K562 (cell line): Measurements from ENCODE around the gene PRKAR1B. TPM values are rescaled to one million over a fixed set of nuclear protein-coding genes. Genes with fewer than 3 reads are reported as not detected.

Source experiments
- ATAC-seq: fragments of 200-7000 bp; cut with Tn5 transposase; 3 replicates; pipeline ENCODE4 v1.9.1; 2020; ENCODE audit warnings: moderate library complexity
- BruUV-seq: library from RNA; stranded (reverse); fragments of 400-500 nt; replicated peaks from 2 replicates; lab custom pipeline; 2021; lab: Mats Ljungman, UMichigan
- CTCF ChIA-PET: fragments of 300-600 bp; formaldehyde crosslinking; extraction: SDS; loops from one replicate; lab custom pipeline; 2021; ENCODE audit warnings: low intra/inter-chr PET ratio; lab: Yijun Ruan, JAX
- POLR2A ChIA-PET: fragments of 300-600, 350-650 bp; sonication (Branson Sonifier 250); formaldehyde crosslinking; extraction: SDS; loops from one replicate; lab custom pipeline; 2021; ENCODE audit warnings: antibody characterized with exemption, inconsistent platforms; lab: Yijun Ruan, JAX
- DNase-seq, 4 experiments: peaks; one replicate each; pipeline versions ENCODE4 v3.0.0 to v3.0.0-alpha.2; 2011 to 2018; ENCODE audit warnings: low spot score in 3 of 4, mixed read lengths in 3 of 4; ENCODE audit errors: extremely low read depth in 1 of 4
- FAIRE-seq: peaks from 2 replicates; lab custom pipeline; 2011; peaks lifted over from hg19 to GRCh38; lab: Jason Lieb, UNC
- H2AFZ ChIP-seq: 2 replicates; pipeline ENCODE4 v1.6.0; 2011; ENCODE audit warnings: low read depth, low read length, control low read depth, inconsistent platforms
- H3K27ac ChIP-seq: fragments of 200-600 bp; 3 replicates; pipeline ENCODE4 v1.8.0; 2011; ENCODE audit warnings: low read depth, mild to moderate bottlenecking, control low read depth, inconsistent platforms, low read length, moderate library complexity, mixed read lengths; ENCODE audit errors: extremely low read depth
- H3K27me3 ChIP-seq, 2 experiments: fragments of 300-600 bp in 1 of 2; 2 replicates in 1 of 2; 3 replicates in 1 of 2; pipeline versions ENCODE4 v1.6.0 to v1.8.0; 2011; ENCODE audit warnings: inconsistent platforms in 2 of 2, low read length in 2 of 2, mild to moderate bottlenecking in 1 of 2, mixed read lengths in 1 of 2, moderate library complexity in 1 of 2; ENCODE audit not compliant: control insufficient read depth in 2 of 2, insufficient read depth in 2 of 2
- H3K36me3 ChIP-seq: fragments of 300-600 bp; 3 replicates; pipeline ENCODE4 v1.8.0; 2011; ENCODE audit warnings: mild to moderate bottlenecking, low read length, inconsistent platforms; ENCODE audit not compliant: control insufficient read depth, insufficient read depth
- H3K4me1 ChIP-seq, 2 experiments: fragments of 200-600 bp in 1 of 2; replicated peaks in 1 of 2; 2 replicates in 1 of 2; 3 replicates in 1 of 2; pipeline versions ENCODE4 v1.5.1 to v1.8.0; 2011; ENCODE audit warnings: inconsistent platforms in 2 of 2, low read length in 2 of 2, mild to moderate bottlenecking in 1 of 2, mixed read lengths in 1 of 2, moderate library complexity in 1 of 2; ENCODE audit not compliant: control insufficient read depth in 2 of 2, insufficient read depth in 2 of 2
- H3K4me2 ChIP-seq: 2 replicates; pipeline ENCODE4 v1.6.1; 2011; ENCODE audit warnings: low read length, control low read depth, inconsistent platforms, mixed read lengths; ENCODE audit not compliant: insufficient read depth
- H3K4me3 ChIP-seq: fragments of 200-600 bp; sonication (generic), shearing (Covaris generic); 2 replicates; pipeline ENCODE4 v1.5.1; 2016; ENCODE audit warnings: control low read depth, inconsistent platforms
- H3K79me2 ChIP-seq: fragments of 200-600 bp; 3 replicates; pipeline ENCODE4 v1.8.0; 2011; ENCODE audit warnings: low read length, inconsistent platforms; ENCODE audit not compliant: control insufficient read depth, insufficient read depth
- H3K9ac ChIP-seq, 2 experiments: 2 replicates each; pipeline versions ENCODE4 v1.6.0 to v1.6.1; 2011; ENCODE audit warnings: low read depth in 2 of 2, low read length in 2 of 2, control low read depth in 1 of 2, inconsistent platforms in 1 of 2, mild to moderate bottlenecking in 1 of 2, mixed read lengths in 1 of 2; ENCODE audit not compliant: insufficient read depth in 1 of 2
- H3K9me1 ChIP-seq: one replicate; pipeline ENCODE4 v1.6.0; 2011; ENCODE audit warnings: inconsistent platforms, mild to moderate bottlenecking, low read length, moderate library complexity; ENCODE audit not compliant: control insufficient read depth, insufficient read depth
- H3K9me3 ChIP-seq: replicated peaks from 2 replicates; pipeline ENCODE4 v1.5.1; 2011; ENCODE audit warnings: low read depth, low read length, inconsistent platforms; ENCODE audit not compliant: control insufficient read depth, insufficient read depth
- H4K20me1 ChIP-seq: replicated peaks from 2 replicates; pipeline ENCODE4 v1.6.1; 2011; ENCODE audit warnings: low read length, inconsistent platforms, mixed read lengths; ENCODE audit not compliant: control insufficient read depth, insufficient read depth
- CEBPG ChIP-seq, 3 experiments: fragments of 200-800 bp in 1 of 3; sonication (Bioruptor generic) in 1 of 3; sonication (generic) in 1 of 3; formaldehyde crosslinking in 1 of 3; IDR thresholded peaks in 2 of 3; conservative IDR thresholded peaks in 1 of 3; 2 replicates each; pipeline versions ENCODE4 v1.6.1 to v1.8.0; 2016 to 2022; ENCODE audit warnings: missing compliant biosample characterization in 2 of 3, missing genetic modification characterization in 2 of 3, mild to moderate bottlenecking in 1 of 3, missing genetic modification reagents in 1 of 3
- CTCF ChIP-seq, 3 experiments: IDR thresholded peaks in 2 of 3; conservative IDR thresholded peaks in 1 of 3; 2 replicates each; pipeline ENCODE4 v1.5.1; 2011 to 2012; ENCODE audit warnings: low read length in 3 of 3, mild to moderate bottlenecking in 3 of 3, control low read depth in 2 of 3, improper control_type of control experiment in 1 of 3, inconsistent platforms in 1 of 3, low read depth in 1 of 3, mixed read lengths in 1 of 3, moderate library complexity in 1 of 3; ENCODE audit not compliant: insufficient read depth in 2 of 3
- ETS2 ChIP-seq: IDR thresholded peaks from 2 replicates; pipeline ENCODE4 v1.6.1; 2016; ENCODE audit warnings: borderline replicate concordance, missing genetic modification characterization, mild to moderate bottlenecking, moderate library complexity, missing compliant biosample characterization; ENCODE audit not compliant: poor library complexity, severe bottlenecking
- MAFK ChIP-seq: IDR thresholded peaks from 2 replicates; pipeline ENCODE4 v1.6.1; 2011; ENCODE audit warnings: low read length, improper control_type of control experiment
- NFYB ChIP-seq: IDR thresholded peaks from 2 replicates; pipeline ENCODE4 v1.6.1; 2011; ENCODE audit warnings: mild to moderate bottlenecking, moderate library complexity; ENCODE audit not compliant: insufficient read length; ENCODE audit errors: extremely low read depth
- PTTG1 ChIP-seq: fragments of 450-650 bp; IDR thresholded peaks from 2 replicates; pipeline ENCODE4 v1.6.1; 2016; ENCODE audit warnings: low read depth, mild to moderate bottlenecking, missing genetic modification characterization, missing compliant biosample characterization
- PYGO2 ChIP-seq: fragments of 450-650 bp; IDR thresholded peaks from 2 replicates; pipeline ENCODE4 v1.6.1; 2016; ENCODE audit warnings: mild to moderate bottlenecking, missing genetic modification characterization, moderate library complexity, missing compliant biosample characterization
- RNF2 ChIP-seq: sonication (generic); IDR thresholded peaks from 2 replicates; pipeline ENCODE4 v1.6.1; 2016
- YBX1 ChIP-seq: fragments of 450-650 bp; IDR thresholded peaks from 2 replicates; pipeline ENCODE4 v1.7.1; 2016; ENCODE audit warnings: mild to moderate bottlenecking
- ZC3H4 ChIP-seq: sonication (generic); formaldehyde crosslinking; IDR thresholded peaks from 2 replicates; pipeline ENCODE4 v1.9.0; 2021; ENCODE audit warnings: missing genetic modification reagents, borderline replicate concordance
- ZNF197 ChIP-seq: fragments of 200-800 bp; sonication (Bioruptor generic); IDR thresholded peaks from 2 replicates; pipeline ENCODE4 v1.6.1; 2016; ENCODE audit warnings: low read depth, missing genetic modification characterization, missing compliant biosample characterization
- ZNF347 ChIP-seq: fragments of 450-650 bp; formaldehyde crosslinking; IDR thresholded peaks from 2 replicates; pipeline ENCODE4 v1.4.0; 2020; ENCODE audit warnings: low read depth, mild to moderate bottlenecking, moderate library complexity
- ZNF511 ChIP-seq: sonication (generic); formaldehyde crosslinking; IDR thresholded peaks from 2 replicates; pipeline ENCODE4 v1.8.0; 2022; ENCODE audit warnings: mild to moderate bottlenecking, missing genetic modification reagents
- ZNF830 ChIP-seq: fragments of 250-450 bp; sonication (Bioruptor Pico); IDR thresholded peaks from 2 replicates; pipeline ENCODE4 v1.5.0; 2021; ENCODE audit warnings: mild to moderate bottlenecking
- WGBS: fragments of 100-300 bp; shearing (Covaris generic); methylation state at CpG from one replicate; pipeline ENCODE4 v1.1.6; 2016; ENCODE audit warnings: low coverage, mixed read lengths; ENCODE audit not compliant: insufficient coverage; ENCODE audit errors: missing lambda C conversion rate; 5-methylcytosine and 5-hydroxymethylcytosine counted together
- in situ Hi-C: fragments of 300-500 bp; cut with MboI; formaldehyde crosslinking; loops from 4 replicates; pipeline ENCODE4 v1.15.0; 2018; ENCODE audit warnings: inconsistent platforms, mixed read lengths
- intact Hi-C: fragments of 100-400 bp; cut with micrococcal nuclease; formaldehyde crosslinking; loops from 2 replicates; pipeline ENCODE4 v1.14.2; 2022
- polyA plus RNA-seq, 8 experiments: library from polyadenylated mRNA; depleted of rRNA in 4 of 8; stranded (reverse) in 5 of 8; unstranded in 3 of 8; fragments of >200 nt; fragmentation: Nextera tagmentation in 2 of 8; fragmentation: Illumina TruSeq in 1 of 8; extraction: Ambion mirVana in 2 of 8; extraction: Trizol in 1 of 8; gene quantifications; 2 replicates each; pipeline versions ENCODE4 v1.2.1 to v1.2.3, GENCODE V29; 2011 to 2014; ENCODE audit warnings: inconsistent platforms in 1 of 8, missing spikeins in 1 of 8
- total RNA-seq, 7 experiments: library from RNA; depleted of rRNA in 6 of 7; stranded (reverse); fragments of >200 nt in 6 of 7; fragmentation: Illumina TruSeq in 2 of 7; extraction: Trizol in 2 of 7; gene quantifications; 2 replicates each; pipeline versions ENCODE4 v1.2.1 to v1.2.3, GENCODE V29; 2011 to 2021; ENCODE audit warnings: low replicate concordance in 1 of 7
- TF ChIP-seq, protein P1 (sequence below): fragments of 450-650 bp; IDR thresholded peaks from 2 replicates; pipeline ENCODE4 v1.7.1; 2018; ENCODE audit warnings: mild to moderate bottlenecking, low read depth; ENCODE audit not compliant: partially characterized antibody

The PRKAR1B gene
- total and polyA plus RNA-seq, 9 of the 15 experiments (the other 6 are each of a cell fraction or from before 2014, with no cell fraction given): 0.99 to 30.5 (median 12.7) TPM

- 92% methylated on average over 9 of the region's 9 CpGs for WGBS
- no peaks in the 10 kb centered on the region for H3K79me2 ChIP-seq
- no peak overlapping the region for H2AFZ ChIP-seq
- peaks cover 15% of the 10 kb centered on the region; the same call in 2 of the 3 replicates for H3K36me3 ChIP-seq
- H3K4me1 ChIP-seq: peaks cover 9 to 20% of the 10 kb centered on the region in 2 experiments
- BruUV-seq: no TSS peak
- H3K9me3 ChIP-seq: no peaks in the 10 kb centered on the region; the same call in none of the 2 replicates
- H4K20me1 ChIP-seq: no peaks in the 10 kb centered on the region
- ATAC-seq: no peak
- H3K9me1 ChIP-seq: no peaks in the 10 kb centered on the region
- ChIA-PET CTCF (no interaction called here), POLR2A (no interaction called here)
- FAIRE-seq: no peak
- H3K4me2 ChIP-seq: no peak overlapping the region
- in situ Hi-C loops (no loop called here), intact Hi-C loops (no loop called here)
- no peak overlapping the region for H3K9ac ChIP-seq
- no peak overlapping the region for H3K27ac ChIP-seq
- H3K4me3 ChIP-seq: no peak overlapping the region
- DNase-seq: no peak
- no peaks in the 10 kb centered on the region for H3K27me3 ChIP-seq
- TF ChIP-seq CTCF (IDR thresholded peaks at IDR 0.05 in 2 of 3, conservative IDR thresholded peaks at IDR 0.05 in 1 of 3; ENCODE audit: insufficient read depth in 2 of 3, low read depth in 1 of 3, low read length in 3 of 3) (no peak), YBX1 (no peak), PYGO2 (tag) (no peak), ZNF511 (CRISPR knock-in tag) (no peak), NFYB (no peak), ETS2 (tag) (no peak), RNF2 (no peak), PTTG1 (tag) (no peak), CEBPG (CRISPR knock-in tag; IDR thresholded peaks at IDR 0.05) (no peak), CEBPG (tag; conservative IDR thresholded peaks at IDR 0.05 in 1 of 2, IDR thresholded peaks at IDR 0.05 in 1 of 2) (no peak), ZNF197 (no peak), ZNF347 (CRISPR knock-in tag) (no peak), ZNF830 (CRISPR knock-in tag) (no peak), MAFK (no peak), ZC3H4 (CRISPR knock-in tag) (no peak)
- TF ChIP-seq, protein P1, sequence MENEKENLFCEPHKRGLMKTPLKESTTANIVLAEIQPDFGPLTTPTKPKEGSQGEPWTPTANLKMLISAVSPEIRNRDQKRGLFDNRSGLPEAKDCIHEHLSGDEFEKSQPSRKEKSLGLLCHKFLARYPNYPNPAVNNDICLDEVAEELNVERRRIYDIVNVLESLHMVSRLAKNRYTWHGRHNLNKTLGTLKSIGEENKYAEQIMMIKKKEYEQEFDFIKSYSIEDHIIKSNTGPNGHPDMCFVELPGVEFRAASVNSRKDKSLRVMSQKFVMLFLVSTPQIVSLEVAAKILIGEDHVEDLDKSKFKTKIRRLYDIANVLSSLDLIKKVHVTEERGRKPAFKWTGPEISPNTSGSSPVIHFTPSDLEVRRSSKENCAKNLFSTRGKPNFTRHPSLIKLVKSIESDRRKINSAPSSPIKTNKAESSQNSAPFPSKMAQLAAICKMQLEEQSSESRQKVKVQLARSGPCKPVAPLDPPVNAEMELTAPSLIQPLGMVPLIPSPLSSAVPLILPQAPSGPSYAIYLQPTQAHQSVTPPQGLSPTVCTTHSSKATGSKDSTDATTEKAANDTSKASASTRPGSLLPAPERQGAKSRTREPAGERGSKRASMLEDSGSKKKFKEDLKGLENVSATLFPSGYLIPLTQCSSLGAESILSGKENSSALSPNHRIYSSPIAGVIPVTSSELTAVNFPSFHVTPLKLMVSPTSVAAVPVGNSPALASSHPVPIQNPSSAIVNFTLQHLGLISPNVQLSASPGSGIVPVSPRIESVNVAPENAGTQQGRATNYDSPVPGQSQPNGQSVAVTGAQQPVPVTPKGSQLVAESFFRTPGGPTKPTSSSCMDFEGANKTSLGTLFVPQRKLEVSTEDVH: no peak
Observed at GRCh38 chr7:696426-696811, 30.7 kb downstream of the PRKAR1B start.
